Stimulated activated CD4-positive, alpha-beta T cell treated with anti-CD3 and anti-CD28 coated beads, TNF-alpha, amount 100 ng/mL, for 24 hours (primary cell): ENCODE results near the gene BHLHE41.

Experiments used
- DNase-seq, 3 experiments: peaks; one replicate each; pipeline ENCODE4 v3.0.0-alpha.2; 2020; ENCODE audit warnings: low read depth in 3 of 3

The BHLHE41 gene

DNA sequence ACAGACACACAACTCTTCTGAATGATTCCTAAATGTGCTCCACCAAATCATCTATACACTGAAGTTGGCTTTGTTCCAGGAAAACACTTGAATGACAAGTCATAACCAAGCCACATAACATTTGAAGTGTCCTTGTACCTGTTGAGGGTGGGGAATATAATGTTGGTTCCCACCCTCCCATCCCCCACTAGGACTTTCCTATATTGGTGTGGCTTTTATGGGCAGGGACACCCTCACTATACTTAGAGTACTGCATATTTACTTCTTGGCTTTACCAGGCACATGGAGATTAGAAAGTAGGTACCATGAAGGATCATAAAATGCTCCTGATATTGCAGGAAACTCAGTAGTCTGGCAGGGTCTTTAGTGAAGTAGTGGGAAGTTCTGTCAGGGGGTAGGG lies 9.7 kb upstream of the BHLHE41 start:
- DNase-seq = no peak

DNA sequence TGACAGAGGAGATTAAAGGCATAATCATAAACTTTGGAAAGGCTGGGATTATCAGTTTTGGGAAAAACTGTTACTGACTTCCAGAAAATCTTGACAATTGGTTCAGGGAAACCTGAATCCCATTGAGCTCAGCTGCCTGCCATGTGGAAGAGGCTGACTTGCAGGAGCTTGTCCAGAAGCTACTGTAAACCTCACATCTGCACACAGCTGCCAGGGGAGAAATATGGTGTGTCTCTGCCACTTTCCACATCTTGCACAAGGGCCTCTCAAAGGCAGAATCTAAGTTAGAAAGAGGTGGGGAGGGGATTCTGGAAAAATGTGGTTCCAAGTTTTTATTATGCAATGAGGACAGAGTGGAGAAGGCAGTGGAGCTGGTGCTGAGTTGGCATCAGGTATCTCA lies 8.7 kb upstream of the BHLHE41 start:
- no peak for DNase-seq

GRCh38 chr12:26132866-26133265 lies 8.0 kb upstream of the BHLHE41 start:
- DNase-seq = no peak

- no peak for DNase-seq
Observed at GRCh38 chr12:26131936-26132335, 7.1 kb upstream of the BHLHE41 start.

- no peak for DNase-seq
Observed at GRCh38 chr12:26130728-26131127, 5.9 kb upstream of the BHLHE41 start.

DNA sequence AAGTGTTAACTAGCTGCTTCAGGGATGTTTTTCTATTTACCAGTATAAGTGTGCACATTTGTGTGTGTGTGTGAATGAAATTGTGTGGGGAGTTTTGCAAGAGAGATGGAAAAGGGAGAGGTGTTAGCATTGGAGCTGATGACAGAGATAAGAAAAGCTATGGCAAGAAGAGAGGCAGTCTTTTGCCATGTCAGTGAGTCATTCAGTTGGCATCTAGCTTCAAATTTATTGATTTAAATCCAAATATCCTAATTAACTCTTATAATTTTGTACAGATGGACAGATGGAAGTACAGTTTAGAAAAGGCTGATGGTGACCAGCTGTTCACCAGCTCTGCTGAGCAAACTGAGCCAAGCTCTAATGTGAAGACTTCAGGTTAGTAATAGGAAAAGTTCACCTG lies 3.3 kb upstream of the BHLHE41 start:
- no peak for DNase-seq

DNA sequence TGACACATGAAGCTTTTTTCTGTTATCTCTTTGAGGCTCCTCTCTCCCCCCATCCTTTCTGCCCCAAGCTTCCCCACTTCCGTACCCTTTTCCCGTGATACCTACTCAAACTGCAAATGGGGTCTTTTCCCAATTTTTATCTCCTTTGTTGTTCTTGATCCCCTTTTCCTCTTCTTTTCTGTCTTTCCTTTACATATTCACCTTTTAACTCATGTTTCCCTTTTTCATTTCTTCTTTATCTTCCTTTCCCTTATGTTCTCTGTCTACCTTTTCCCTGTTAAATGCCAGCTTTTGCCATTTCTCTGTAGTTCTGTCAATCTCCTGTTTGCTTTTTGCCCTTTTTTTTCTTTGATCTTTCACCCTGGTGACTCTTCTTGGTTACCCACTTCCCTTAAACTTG lies 2.6 kb upstream of the BHLHE41 start:
- DNase-seq = no peak

DNA sequence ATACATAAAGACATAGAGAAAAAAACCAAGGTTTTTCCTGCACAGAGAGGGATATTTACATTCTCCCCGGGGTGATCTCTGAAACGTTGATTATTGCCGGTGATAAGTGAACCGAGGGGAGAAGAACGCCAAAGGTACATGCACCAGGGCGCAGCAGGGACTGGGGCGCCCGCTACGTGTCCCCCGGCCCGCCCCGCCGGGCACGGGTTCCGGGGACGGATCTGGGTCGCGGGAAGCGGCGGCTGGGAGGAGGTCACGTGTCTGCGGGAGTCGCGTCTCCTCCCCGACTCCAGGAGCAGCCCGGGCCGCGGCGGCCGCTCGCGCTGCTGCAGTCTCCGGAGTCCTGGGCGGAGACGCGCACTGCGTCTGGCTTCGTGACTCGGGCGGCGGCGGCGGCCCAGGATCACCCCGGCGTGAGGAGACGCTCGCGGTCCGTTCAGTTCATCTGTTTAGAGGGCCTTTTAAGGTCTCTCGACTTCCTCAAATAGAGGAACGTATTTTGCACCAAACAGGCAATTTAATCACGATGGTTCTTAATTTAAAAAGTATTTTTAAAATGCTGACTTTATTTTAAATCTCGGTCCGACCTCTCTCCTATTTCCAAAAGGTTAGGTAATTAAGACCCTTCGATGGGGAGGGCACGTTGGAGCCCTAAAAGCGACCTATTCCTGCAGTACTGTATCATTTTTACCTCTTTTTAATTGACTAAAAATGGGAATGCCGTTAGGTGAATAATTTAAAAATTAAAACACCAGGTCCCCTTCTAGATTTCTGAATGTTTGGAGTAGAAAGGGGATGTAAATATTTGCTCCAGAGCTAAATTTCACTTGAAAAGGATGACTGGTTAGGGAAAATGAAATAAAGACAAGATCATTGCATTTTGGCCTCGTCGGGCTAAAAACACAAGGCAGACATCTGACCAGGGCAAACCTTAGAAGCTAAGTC lies 1.8 kb upstream of the BHLHE41 start:
- peak in 1 of 3 experiments; percentile 44 for DNase-seq

GRCh38 chr12:26125400-26126339 lies 833 bp upstream of the BHLHE41 start:
- peak in 1 of 3 experiments; percentile 39 for DNase-seq

GRCh38 chr12:26123482-26123980 lies 1.3 kb downstream of the BHLHE41 start:
- DNase-seq = no peak

DNA sequence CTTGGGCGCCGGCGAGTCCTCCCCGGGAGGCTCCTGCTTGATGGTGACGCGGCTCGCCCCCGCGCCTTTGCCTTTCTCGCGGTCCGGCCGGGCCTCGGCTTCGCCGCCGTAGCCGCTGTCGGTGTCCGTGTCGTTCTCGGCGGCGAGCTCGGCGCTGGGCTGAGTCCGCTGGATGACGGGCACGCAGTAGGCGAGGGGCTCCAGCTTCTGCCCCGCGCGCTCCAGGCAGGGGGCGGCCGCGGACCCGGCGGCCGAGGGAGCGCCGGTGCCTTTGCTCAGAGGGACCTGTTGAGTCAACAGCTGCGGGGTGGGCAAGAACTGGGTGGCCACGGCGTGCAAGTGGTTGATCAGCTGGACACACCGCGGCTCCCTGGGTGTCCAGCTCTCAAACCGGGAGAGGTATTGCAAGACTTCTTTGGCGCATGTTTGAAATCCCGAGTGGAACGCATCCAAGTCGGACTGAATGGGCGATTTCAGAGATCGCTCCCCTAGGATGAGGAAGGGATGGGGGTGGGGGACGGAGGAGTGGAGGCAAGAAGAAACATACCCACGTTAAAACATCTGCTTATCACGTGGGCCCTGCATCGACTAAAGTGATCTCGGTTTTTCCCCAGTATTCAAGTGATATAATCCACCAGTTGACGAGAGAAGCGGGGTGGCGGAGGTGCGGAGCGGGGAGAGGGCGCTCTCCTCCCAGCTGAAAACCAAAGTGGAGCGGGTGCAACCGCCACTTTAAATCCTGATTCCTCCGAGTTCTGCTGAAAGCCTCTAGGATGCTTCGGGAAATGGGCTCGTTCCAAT lies 2.0 kb downstream of the BHLHE41 start:
- DNase-seq = peak in 1 of 3 experiments; percentile 19

DNA sequence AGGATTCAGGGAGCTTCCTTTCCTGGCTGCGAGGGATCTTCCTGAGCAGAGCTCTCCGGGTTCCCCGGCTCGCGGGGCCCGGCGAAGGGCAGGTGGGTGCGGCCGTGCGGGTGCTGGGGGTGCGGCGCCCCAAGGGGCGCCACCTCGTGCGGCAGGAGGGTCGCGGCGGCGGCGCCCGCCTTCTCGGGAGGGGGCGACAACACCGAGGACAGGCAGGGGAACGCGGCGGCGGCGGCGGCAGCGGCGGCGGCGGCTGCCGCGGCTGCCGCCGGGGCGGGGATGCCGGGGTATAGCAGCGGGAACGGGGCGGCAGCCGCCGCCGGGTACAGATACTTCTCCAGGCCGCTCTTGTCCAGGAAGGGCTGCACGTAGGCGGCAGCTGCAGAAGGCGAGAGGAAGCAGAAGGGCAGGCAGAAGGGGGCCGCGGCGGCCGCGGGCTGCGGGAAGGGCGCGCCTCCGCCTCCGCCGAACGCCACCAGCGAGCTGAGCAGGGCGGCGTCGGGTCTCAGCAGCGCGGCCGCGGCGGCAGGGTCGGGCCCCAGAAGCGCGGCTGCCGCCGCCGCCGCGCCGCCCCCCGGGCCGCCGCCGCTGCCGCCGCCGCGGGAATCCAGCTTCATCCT lies 2.7 kb downstream of the BHLHE41 start:
- DNase-seq = peak in 1 of 3 experiments; percentile 17

GRCh38 chr12:26121323-26122060 lies 3.3 kb downstream of the BHLHE41 start:
- no peak for DNase-seq

DNA sequence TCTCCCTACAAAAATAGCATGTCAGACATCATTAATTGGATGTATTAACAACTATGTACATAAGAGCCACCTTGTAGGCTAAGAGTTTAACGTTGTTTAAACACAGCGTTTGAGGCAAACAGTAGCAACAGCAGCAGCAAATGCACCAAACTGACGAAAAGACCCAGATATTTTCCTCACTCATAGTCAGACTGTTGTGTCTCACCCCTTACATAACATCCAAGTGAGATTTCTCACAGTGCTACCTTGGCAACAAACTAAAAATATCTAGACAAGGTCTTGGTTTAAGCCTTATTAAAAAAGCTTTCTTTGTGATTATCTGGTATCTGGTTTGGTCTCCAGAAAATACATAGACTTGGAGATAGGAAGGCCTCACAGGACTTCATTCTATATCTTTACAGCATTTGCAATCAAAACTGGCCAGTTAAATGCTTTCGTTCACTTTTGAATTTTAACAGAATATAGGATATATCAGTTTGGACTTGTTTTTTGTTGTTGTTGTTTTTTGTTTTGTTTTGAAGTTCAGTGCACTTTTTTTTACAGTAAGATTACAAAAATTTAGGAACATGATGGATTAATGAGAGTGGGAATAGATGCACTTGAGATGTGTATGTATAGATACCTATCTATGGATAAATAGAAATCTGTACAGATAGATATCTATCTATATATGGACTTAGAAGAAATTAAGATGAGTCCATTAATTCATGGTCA lies 4.1 kb downstream of the BHLHE41 start:
- no peak for DNase-seq

- no peak for DNase-seq
Observed at GRCh38 chr12:26119391-26119989, 5.3 kb downstream of the BHLHE41 start.

GRCh38 chr12:26118308-26118707 lies 6.5 kb downstream of the BHLHE41 start:
- no peak for DNase-seq

GRCh38 chr12:26116829-26117715 lies 7.8 kb downstream of the BHLHE41 start:
- no peak for DNase-seq

- no peak for DNase-seq
Observed at GRCh38 chr12:26114720-26115401, 10.0 kb downstream of the BHLHE41 start.
